Fibroblast of mammary gland (primary cell): ENCODE measurements around the gene SLC38A2.

Source experiments
- DNase-seq: peaks from one replicate; pipeline ENCODE4 v3.0.0-alpha.2; 2010; ENCODE audit warnings: low read depth
- H3K4me3 ChIP-seq: 2 replicates; pipeline ENCODE4 v1.5.1; 2011; ENCODE audit warnings: low read depth, mild to moderate bottlenecking, low read length, moderate library complexity; ENCODE audit not compliant: control insufficient read depth
- TF ChIP-seq, protein P1 (sequence below): conservative IDR thresholded peaks from 2 replicates; pipeline ENCODE4 v1.5.1; 2011; ENCODE audit warnings: low read depth, low read length, inconsistent platforms; ENCODE audit not compliant: control insufficient read depth, insufficient read depth

Gene SLC38A2

GRCh38 chr12:46396826-46397225, 24.3 kb upstream of the SLC38A2 start:
- DNase-seq = no peak
- H3K4me3 ChIP-seq = no peak overlapping the region
- TF ChIP-seq, protein P1, sequence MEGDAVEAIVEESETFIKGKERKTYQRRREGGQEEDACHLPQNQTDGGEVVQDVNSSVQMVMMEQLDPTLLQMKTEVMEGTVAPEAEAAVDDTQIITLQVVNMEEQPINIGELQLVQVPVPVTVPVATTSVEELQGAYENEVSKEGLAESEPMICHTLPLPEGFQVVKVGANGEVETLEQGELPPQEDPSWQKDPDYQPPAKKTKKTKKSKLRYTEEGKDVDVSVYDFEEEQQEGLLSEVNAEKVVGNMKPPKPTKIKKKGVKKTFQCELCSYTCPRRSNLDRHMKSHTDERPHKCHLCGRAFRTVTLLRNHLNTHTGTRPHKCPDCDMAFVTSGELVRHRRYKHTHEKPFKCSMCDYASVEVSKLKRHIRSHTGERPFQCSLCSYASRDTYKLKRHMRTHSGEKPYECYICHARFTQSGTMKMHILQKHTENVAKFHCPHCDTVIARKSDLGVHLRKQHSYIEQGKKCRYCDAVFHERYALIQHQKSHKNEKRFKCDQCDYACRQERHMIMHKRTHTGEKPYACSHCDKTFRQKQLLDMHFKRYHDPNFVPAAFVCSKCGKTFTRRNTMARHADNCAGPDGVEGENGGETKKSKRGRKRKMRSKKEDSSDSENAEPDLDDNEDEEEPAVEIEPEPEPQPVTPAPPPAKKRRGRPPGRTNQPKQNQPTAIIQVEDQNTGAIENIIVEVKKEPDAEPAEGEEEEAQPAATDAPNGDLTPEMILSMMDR = no peak

DNA sequence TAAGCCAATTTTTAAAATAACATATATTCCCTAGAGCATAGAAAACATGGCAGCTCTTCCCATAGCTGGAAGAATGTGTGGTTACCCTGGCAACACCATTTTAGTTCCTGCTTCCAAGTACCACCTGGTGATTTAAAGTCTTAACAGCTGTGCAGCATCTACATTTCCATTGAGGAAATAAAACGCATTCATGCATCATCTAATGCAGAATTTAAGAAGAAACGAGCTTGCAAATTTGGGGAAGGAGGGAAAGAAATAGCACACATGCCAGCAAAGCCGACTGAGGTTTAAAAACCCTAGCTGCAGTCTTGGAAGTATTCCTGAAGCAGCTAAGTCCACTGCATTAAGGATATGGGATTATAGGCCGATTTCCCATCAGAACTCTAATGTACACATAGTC, 22.8 kb upstream of the SLC38A2 start:
- no peak for DNase-seq
- H3K4me3 ChIP-seq = no peak overlapping the region
- TF ChIP-seq, protein P1 = no peak

GRCh38 chr12:46391630-46392029, 19.1 kb upstream of the SLC38A2 start:
- TF ChIP-seq, protein P1 = no peak
- DNase-seq = peak; percentile 97
- no peak overlapping the region for H3K4me3 ChIP-seq

GRCh38 chr12:46390881-46391280, 18.3 kb upstream of the SLC38A2 start:
- no peak overlapping the region for H3K4me3 ChIP-seq
- TF ChIP-seq, protein P1 = no peak
- DNase-seq = no peak

DNA sequence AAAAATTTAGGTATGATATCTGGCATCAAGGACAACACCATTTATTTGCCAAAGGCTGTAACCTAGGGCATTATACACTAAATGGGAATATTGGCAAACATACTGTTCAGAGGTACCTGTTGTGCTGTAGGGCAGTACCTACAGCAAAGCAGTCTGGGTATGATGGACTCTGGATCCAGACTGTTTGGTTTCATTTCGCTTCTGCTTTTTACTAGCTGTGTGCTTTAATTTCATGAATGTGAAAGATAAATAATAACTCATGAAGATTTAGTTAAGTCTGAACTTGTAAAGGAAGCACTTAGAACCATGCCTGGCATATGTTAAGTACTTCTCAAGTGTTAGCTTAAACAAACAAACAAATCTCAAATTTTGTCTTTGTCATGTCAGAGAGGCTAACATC, 17.7 kb upstream of the SLC38A2 start:
- H3K4me3 ChIP-seq = no peak overlapping the region
- no peak for DNase-seq
- TF ChIP-seq, protein P1 = no peak

DNA sequence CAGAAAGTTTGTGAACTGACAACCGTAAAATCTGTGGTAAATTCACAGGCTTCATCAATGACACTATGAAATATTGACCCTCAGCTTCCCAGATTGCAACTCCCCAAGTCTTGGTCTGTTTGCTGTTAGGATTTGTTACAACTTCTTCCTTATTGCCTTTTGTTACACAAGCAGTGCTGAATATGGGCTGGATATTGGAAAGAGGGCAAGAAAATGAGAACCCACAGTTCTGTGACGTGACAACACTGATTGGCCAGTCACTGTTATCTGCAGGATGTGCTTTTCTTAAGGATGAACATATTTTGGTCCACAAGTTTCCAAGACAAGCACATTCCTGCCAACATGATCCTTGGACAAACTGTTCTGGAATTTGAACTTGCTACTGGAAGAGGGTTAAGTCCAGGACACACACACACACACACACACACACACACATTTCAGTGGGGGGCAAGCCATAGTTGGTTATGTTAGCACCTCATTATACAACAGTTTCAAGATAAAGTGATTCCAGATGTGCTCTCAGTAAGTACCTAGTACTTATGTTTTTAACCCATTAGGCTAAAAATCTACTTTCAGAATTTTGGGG, 16.6 kb upstream of the SLC38A2 start:
- TF ChIP-seq, protein P1 = no peak
- DNase-seq = peak; percentile 100
- no peak overlapping the region for H3K4me3 ChIP-seq
